Stimulated activated CD4-positive, alpha-beta T cell treated with anti-CD3 and anti-CD28 coated beads, Interleukin-15, amount 100 ng/mL, for 48 hours (primary cell): ENCODE results near the gene PLD3.
"Not testable (repeated sequence)": the region's sequence is repeated elsewhere in the genome, so short reads cannot be mapped to it uniquely, and the experiment has no call there.

Experiments
- DNase-seq, 2 donors: peaks; one replicate each; pipeline ENCODE4 v3.0.0-alpha.2; 2020; ENCODE audit warnings: low read depth in 2 of 2

Gene PLD3

DNA sequence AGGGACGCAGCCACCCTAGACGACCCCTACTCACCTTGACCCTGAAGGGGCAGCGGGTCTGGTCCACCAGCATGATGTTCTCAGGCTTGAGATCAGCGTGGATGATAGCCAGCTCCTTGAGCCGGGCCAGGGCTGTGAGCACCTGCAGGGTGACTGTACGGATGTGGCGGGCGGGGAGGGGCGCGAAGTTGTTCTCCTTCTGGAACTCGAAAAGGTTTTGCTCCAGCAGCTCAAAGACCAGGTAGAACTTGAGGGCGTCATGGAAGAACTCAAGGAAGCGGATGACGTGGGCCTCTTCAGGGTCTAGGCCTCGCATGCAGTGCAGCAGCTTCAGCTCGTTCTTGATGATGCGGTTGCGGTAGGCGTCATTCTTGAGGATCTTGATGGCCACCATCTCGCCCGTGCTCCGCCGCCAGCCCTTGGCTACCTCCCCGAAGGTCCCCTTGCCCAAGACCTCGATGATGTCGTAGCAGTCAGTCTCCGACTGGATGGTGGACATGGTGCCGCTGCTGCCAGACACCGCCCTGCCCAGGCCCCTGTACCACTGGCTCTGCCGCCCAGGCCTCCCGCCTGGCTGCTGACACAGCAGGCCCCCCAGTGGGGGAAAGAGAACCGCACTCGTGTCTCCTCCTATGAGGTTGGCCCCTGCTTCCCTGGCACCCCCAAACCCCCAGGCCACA, 41.0 kb downstream of the PLD3 start:
- no peak for DNase-seq

DNA sequence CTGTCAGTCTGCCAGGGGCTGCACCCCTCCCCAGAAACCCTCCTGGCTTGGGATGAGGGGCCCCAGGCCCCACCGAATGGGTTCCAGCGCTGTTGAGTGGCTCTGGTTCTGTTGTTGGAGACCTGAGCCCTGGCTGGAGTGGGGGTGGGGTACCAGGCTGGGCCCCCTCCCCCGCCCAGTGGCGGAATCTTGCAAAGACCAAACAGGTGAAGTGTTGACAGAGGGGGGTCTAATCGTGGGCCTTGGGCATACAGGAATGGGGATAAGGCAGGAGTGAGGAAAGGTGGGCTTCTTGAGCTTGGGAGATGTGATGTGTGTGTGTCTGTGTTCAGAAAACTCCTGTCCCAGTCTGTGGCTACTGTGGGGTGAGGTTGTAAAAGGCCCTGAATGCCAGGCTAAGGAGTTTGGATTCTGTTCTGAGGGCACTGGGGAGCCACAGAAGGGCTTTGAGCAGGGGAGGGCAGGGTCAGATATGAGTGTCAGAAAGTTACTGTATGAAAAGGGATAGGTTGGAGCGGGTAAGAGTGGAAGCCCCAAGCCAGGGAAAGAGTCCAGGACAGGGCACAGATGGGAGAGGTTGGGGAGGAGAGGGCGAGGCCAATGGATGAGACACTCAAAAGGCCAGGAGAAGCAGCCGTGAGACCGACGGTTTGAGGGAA, 41.7 kb downstream of the PLD3 start, which contains the start of gene HIPK4:
TSS of gene HIPK4 (minus strand) at position 98 of the 659 bp plus-strand sequence. CDS start 279 bp downstream, outside the sequence.
- no peak for DNase-seq

DNA sequence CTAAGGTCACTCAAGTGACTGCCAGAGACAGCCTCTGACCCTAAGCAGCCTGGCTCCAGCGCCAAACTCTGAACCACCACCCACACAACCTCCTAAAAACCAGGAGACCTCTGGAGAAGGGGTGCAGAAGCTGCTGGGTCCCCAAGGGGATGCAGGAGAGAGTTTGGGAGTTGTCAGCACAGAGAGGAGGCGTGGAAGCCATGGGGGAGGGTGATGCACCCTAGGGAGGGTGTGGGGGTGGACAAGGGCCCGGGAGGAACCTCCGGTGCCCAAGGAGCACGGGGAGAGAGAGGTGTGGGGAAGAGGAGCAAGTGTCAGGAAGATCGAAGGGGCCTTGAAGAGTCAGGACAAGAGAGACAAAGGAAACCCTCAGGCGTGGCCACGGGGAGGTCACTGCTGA, 43.6 kb downstream of the PLD3 start:
- no peak for DNase-seq

DNA sequence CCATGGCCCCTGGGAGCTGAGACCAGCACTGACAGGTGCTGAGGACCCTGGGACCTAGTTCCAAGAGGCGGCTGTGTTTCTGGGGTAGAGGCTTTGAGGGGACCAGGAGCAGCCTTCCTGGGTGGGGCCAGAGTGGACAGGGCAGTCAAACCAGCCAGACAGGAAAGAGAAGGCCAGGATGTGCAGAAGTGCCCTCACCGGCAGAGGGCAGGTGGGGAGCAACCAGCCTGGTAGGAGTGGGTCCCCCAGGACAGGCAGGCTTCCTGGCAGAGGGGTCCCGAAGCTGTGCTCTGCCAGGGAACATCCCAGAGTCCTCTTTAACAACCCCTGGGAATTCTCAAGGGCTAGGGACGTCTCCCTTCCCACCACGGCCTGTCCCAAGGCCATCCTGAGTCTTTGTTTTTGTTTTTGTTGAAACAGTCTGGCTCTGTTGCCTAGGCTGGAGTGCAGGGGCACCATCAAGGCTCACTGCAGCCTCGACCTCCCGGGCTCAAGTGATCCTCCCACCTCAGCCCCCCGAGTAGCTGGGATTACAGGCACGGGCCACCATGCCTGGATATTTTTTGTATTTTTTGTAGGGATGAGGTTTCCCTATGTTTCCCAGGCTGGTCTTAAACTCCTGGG, 44.5 kb downstream of the PLD3 start:
- no peak for DNase-seq

DNA sequence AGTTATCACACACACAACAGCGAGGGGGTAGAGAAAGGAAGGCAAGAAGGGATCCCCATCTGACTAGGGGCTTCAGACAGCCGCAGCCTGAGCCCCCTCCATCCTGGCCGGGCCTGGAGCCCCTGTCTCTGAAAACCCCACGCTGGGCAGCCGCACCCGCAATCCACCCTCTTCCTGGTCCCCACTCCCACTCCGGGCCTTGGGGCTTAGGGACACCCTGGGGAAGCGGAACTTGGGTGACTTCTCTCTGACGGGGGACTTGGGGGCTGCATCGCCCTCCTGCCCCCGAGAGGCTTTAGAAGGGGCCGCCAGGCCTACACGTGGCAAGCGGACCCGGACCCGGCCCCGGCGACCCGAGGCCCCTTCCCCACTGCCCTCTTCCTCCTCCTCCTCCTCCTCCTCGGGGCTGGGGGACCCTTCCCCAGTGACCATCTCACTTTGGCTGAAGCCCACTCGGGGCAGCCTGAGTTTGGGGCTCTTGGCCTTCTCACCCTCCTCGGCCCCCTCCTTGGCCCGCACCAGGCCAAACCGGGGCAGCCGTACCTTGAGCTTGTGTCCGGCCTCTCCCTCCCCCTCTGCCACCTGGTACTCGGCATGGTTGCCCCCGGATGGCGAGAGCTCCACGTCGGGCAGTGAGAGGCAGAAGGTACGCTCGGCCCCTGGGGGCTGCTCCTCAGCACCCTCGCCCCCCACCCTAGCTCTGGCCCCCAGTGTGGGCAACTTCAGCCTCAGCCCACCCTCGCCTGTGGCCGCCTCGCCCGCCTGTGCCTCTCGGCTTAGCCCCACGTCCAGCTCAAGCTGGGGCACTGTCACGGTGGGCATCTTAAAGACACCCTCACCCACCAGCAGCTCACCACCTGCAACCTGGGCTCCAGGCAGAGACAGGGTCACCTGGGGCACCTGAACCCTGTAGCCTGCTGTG, 45.7 kb downstream of the PLD3 start:
- no peak for DNase-seq

DNA sequence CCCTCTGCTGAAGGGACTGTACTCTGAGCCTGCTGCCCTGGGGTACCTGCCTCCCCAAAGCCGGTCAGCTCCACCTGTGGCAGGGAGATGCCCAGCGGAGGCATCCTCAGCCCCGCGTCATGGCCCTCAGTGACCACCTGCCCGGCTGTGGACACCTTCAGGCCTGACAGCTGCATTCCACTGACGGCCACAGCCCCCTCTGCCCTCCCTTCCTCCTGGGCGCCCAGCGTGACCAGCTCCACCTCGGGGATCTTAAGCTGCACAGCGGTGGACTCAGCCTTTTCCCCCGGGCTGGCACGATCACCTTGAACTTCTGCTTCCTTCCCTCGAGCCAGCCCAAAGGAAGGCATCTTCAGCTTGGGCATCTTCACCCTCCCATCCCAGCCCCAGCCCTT, 46.3 kb downstream of the PLD3 start:
- DNase-seq, result no peak

DNA sequence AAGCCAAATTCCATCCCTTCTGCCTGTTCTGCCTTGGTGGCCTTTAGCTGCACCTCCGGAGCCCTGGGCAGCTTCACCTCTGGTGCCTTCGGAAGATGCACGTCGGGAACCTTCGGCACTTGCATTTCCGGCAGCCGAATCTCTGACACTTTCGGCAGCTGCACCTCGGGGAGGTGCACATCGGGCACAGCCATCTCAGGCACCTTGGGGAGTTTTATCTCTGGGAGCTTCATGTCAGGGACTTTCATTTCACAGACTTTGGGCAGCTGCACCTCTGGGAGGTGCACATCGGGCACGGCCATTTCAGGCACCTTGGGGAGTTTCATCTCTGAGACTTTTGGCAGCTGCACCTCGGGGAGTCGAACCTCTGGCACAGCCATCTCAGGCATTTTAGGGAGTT, 47.5 kb downstream of the PLD3 start:
- DNase-seq, result no peak

DNA sequence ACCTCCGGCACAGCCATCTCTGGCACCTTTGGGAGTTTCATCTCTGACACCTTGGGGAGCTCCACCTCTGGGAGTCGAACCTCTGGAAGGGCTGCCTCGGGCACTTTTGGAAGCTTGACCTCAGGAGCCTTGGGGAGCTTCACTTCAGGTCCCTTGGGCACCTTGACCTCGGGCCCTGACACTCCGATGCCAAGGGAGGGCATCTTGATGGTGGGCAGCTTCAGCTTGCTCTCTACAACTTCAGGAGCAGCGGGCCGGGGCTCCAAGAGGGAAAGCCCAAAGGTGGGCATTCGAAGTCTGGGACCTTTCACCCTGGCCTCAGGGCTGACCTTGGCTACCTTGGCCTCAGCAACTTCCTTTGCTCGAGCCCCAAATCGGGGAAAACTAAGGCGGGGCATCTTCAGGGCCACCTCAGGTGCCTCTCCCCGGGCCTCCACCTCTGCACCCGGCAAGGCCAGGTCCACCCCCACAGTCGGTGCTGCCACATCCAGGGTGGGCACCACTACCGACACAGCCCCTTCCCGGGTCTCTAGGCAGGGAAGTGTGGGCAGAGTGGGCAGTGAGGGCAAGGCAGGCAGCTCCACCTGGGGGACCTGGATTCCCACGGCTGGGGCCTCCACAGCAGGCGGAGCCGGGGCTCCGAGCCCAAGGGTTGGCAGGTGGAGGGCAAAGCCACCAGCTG, 48.5 kb downstream of the PLD3 start:
- DNase-seq, result no peak

DNA sequence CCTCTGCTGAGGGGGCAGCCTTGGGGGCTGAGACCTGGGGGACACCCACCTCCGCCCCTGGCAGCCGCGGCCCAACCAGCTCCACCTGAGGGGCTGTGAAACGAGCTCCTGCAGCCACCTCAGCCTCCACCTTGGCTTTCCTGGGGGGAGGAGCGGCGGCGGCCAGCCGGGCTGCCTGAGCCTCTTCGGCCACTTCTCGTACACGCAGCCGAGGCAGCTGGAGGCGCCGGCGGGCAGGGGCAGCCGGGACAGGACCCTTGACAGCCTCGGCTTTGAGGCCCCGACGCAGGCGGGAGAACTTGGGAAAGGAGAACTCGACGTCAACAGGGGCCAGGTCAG, 49.0 kb downstream of the PLD3 start:
- DNase-seq, result no peak

DNA sequence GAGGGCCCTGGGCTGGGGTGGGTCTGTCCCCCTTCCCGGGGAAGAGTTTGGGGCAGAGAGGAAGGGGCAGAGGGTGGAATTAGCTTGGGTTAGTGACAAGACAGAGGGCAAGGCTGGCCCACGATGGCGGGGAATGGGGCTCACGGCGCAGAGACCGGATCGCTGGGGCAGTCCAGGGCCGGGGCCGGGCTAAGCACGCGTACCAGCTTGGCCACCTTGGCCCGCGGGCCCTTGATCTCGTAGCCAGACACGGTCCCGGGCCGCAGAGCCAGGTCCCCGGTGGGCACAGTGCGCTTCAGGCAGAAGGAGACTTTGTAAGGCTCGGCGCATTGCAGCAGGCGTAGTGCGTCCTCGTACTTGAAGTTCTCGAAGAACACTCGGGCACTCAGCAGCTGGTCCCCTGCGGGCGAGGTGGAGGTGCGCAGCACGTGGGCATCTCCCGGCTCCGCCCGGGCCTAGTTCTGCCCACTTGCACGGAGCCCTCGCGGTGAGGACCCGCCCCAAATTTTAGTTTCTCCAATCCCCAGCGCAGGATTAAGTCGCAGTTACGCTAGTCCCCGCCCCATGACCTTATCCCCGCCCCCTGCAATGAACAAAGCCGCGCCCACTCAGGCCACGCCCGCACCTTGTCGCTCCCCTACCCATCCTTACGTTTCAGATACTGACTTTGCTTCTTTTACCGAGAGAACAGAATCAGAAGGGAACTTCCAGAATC, 50.1 kb downstream of the PLD3 start:
- DNase-seq, result peak; percentile 67 to 70

DNA sequence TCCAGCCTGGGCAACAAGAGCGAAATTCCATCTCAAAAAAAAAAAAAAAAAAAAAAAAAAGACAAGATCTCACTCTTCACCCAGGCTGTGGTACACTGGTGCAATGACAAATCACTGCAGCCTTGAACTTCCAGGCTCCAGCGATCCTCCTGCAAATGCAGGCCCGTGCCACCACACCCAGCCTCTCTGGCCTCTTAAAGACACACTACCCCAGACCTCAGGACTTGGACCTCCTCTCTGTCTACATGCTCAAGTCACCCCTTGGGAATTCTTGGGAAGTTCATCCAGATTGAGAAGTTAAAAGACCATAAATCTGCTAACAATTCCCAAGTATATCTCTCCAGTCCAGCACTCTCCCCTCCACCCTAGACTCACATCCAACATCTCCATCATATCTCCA, 52.1 kb downstream of the PLD3 start:
- DNase-seq, result no peak

DNA sequence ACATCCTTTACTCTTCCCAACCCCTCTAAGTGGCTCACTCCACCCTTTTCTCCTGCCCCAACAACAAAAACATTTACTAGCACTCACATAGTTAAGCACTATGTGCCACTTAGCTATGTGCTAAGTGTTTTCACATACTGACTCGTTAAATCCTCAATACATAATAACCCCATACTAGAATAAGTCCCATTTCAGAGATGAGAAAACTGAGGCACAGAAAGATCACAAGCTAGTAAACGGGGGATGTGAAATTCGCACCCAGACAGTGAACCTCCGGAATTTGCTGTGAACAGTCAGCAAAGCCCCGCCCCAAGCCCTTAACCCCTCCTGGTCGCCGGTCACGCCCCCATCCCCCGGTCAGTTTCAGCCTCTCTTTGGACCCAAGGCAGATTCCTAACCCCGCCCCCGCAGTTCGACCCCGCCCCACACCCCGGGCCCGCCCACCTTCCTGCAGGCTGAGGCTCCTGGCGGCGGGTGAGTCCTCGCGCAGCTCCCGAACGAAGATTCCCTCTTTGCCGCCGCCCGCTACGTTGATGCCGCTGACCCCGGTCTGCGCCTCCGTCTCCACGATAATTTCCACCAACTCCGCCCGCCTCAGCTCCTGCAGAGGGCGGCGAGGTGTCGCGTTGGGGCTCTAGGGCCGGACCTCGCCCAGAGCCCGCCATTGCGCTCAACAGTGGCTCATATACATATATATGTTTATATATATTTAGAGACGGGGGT, 54.9 kb downstream of the PLD3 start:
- DNase-seq, result peak; percentile 63 to 81

DNA sequence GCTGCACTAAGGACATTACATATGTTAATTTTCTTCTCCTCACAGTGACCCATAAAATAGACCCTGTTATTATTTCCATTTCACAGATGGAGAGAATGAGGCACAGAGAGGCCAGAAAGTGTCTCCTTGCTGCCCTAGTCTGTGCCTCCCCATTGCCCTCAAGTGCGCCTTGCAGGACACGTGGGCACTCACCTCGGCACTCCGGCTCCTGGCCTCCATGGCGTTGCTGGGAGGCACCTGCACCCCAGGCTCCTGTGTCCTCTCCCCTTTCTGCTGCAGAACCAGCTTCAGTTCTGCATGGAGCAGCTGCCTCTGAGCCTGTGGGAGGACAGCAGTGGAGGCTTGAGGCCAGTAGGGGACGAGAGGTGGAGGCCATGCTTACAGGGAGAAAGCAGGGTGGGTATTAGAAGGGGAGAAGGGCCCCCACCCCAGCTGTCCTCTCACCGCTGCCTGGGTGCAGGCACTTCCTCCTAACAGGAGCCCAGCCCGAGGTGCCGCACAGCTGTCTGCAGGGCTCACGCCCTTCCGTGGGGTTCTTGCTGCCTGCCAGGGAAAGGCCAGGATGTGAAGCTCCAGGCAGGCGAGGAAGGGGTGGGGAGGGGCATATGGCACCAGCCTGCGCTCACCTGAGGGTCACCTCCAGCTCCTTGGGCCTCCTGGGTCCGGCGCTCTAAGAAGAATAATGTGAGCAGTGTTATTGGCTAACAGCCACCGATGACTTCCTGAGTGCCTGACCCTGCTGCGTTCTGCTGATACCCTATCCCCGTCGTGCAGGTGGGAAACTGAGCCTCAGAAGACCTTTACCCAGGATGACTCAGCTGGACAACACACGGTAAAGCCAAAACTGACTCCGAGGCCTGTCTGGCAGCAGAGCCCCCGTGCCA, 59.5 kb downstream of the PLD3 start:
- no peak for DNase-seq

DNA sequence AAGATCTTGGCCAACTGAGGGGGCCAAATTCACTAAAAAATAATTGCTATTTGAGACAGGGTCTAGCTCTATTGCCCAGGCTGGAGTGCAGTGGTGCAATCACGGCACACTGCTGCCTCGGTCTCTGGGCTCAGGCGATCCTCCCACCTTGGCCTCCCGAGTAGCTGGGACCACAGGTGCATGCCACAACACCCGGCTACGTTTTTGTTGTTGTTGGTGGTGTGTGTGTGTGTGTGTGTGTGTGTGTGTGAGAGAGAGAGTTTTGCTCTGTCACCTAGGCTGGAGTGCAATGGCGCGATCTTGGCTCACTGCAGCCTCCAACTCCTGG, 60.1 kb downstream of the PLD3 start:
- not testable (repeated sequence) for DNase-seq

DNA sequence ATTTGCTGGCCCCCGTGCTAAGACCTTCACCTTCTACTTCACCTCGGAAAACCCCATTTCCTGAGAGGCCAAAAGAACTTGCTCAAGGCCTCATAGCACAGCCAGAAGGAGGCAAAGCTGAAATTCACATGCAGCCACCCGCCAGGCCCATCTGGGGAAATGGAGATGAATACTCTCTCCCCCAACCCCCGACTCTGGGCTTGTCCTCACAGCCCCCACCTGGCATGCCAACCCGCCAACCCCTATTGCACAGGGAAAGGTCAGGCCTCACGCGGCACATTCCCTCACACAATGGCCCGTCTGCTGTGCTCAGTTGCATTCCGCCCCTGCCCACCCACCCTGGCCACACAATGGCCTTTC, 61.5 kb downstream of the PLD3 start:
- DNase-seq, result no peak

DNA sequence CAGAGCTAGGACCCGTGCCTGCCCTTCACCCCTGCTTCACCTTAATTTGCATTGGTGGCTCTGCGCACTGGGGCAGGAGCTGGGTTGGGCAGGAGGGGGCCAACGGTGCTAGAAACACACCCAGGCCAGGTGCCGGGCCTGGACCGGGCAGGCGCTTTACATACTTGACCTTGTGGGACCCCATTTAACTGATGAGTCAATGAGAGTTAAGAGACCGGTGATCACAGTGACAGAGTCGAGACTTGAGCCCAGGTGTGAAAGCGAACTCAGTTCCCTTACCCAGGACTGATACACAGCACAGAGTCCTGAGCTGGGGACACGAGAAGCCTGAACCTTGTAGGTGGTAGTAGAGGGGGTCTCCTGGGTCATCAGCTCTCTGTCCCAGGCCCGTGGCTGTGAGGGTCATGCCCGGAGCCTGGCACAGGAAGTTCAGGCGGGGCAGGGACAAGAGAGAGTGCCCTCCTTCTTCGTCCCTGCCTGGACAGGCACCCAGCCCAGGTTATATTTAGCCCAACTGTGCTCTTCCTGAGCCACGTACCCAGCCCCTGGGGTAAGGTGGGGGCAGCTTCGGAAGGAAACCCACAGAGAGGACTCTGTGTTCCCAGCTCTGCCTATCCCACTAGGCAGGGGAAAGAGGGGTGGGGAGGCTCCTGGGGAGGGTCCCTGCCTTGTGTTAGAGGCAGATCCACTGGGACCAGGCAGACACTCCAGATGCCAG, 62.8 kb downstream of the PLD3 start:
- DNase-seq, result no peak

DNA sequence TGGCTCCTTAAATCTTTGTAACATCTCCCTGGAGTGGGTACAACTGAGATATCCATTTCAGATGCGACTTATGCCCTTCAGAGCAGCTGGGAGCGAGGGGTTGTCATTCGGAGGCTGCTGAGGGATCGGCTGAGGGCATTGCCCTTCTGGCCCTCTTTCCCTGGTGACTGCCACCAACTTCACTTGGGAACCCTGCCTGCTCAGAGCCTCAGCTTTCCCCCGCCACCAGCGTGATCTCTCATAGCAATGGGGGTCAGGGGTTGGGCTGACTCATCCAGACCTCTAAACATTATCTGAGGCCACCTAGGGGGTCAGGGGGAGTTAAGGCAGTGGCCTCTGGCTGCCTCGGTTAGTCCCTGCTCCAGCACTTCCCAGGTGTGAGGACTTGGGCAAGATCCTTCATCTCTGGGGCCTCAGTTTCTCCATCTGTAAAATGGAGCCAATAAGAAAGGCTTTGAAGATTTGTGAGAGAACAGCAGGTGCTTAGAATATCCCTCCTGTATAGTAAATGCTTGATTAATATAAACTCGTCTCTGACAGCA, 63.5 kb downstream of the PLD3 start:
- no peak for DNase-seq

DNA sequence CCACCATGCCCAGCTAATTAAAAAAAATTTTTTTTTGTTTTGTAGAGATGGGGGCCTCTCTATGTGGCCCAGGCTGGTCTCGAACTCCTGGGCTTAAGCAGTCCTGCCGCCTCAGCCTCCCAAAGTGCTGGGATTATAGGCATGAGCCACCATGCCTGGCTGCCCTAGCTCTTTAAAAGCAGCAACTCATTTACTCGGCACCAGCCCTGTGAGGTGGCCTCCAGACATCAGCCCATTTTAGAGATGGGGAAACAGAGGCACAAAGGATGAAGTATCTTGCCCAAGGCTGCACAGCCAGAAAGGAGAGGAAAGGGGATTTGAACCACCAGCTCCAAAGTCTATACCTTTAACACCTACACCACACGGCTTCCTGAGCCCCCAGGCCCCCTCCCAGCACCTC, 64.4 kb downstream of the PLD3 start:
- DNase-seq, result no peak
